Measurements from ENCODE around the gene GNAI2.
"Not testable (repeated sequence)": the region's sequence is repeated elsewhere in the genome, so short reads cannot be mapped to it uniquely, and the experiment has no call there.

GNAI2 gene

DNA sequence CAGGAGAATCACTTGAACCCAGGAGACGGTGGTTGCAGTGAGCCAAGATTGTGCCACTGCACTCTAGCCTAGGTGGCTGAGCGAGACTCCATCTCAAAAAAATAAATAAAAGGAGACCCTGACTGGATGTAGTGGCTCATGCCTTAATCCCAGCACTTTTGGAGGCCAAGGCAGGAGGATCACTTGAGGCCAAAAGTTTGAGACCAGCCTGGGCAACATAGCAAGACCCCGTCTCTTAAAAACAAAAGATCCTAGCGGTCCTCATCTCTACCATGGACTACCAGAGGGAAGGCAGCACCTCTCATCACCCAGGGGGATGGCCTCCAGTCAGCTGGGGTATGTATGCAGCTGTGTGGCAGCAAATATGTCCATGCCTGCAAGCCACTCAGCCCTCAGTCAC, 26.2 kb downstream of the GNAI2 start:
- Histone ChIP-seq H3K4me1 (peaks cover 28% of the 10 kb centered on the region), H3K36me3 (replicated peaks) (peaks cover 11% of the 10 kb centered on the region)
- H3K27me3 ChIP-seq (ENCODE audit: low read depth); H3K9me3 ChIP-seq; DNase-seq (ENCODE audit: low spot score in 2 of 2); in situ Hi-C loops (cut with MboI; ENCODE audit: low sequenced_read_pairs); H3K4me3 ChIP-seq: not testable (repeated sequence)

DNA sequence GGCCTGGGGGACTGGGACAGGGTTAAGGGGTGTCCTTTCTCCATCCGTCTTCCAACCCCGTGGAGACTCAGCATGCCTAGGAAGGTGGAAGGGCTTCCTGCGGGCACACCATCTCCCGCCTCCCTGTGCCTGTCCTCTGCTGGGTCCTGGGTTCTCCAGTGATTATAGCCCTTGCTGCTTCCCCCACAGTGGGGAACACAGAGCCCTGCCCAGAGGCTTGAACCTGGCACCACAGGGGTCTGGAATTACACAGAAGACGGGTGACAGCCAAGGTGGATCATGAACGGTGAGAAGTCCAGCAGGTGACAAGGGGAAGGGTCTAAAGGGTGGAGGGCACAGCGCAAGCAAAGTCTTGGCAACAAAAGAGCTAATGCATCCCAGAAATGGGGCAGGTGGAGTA, 26.8 kb downstream of the GNAI2 start:
- no peaks in the 10 kb centered on the region for H3K9me3 ChIP-seq
- in situ Hi-C loops (cut with MboI; ENCODE audit: low sequenced_read_pairs), result no loop called here
- H3K4me3 ChIP-seq, result no peak overlapping the region
- DNase-seq (ENCODE audit: low spot score in 2 of 2), result no peak
- peaks cover 4% of the 10 kb centered on the region for H3K27me3 ChIP-seq (ENCODE audit: low read depth)
- peaks cover 9% of the 10 kb centered on the region; the same call in 1 of the 2 replicates for H3K36me3 ChIP-seq (replicated peaks)
- peaks cover 28% of the 10 kb centered on the region for H3K4me1 ChIP-seq

DNA sequence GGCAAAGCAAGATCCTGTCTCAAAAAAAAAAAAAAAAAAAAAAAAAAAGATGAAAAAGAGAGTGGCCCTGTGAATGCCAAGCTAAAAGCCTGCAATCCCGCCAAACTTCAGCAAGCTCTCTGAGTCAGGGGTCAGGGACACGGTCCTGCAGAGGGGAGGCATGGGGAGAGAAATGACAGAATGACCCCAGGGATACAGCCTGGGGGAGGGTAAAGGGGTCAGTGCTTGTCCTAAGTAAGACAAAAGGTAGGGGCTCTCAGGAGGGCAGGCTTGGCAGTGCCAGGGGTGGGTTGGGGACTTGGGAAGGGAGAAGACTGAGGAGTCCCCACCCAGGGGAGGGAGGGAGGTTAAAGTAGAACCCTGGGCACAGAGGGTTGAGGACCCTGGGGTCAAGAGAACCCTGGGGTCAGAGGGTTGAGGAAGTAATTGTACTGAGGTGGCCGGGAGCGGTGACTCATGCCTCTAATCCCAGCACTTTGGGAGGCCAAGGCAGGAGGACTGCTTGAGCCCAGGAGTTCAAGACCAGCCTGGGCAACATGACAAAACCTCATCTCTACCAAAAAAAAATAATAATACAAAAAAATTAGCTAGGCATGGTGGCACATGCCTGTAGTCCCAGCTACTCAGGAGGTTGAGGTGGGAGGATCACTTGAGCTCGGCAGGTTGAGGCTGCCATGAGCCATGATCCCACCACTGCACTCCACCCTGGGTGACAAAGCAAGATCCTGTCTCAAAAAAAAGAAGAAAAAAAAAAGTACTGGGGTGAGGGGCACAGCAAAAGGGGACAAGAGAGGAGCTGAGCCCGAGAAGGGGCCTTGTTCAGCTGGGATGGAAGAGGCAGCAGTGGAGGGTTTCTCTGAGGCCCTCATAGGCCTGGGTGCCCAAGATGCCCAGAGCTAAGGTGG, 27.7 kb downstream of the GNAI2 start:
- Histone ChIP-seq H3K27me3 (ENCODE audit: low read depth) (peaks cover 4% of the 10 kb centered on the region), H3K9me3 (no peaks in the 10 kb centered on the region), H3K36me3 (replicated peaks) (0 out of 2 replicates have a peak, but pooled peaks cover 3% of the 10 kb centered on the region), H3K4me3 (no peak overlapping the region), H3K4me1 (peaks cover 28% of the 10 kb centered on the region)
- in situ Hi-C loops (cut with MboI; ENCODE audit: low sequenced_read_pairs), result no loop called here
- no peak for DNase-seq (ENCODE audit: low spot score in 2 of 2)

DNA sequence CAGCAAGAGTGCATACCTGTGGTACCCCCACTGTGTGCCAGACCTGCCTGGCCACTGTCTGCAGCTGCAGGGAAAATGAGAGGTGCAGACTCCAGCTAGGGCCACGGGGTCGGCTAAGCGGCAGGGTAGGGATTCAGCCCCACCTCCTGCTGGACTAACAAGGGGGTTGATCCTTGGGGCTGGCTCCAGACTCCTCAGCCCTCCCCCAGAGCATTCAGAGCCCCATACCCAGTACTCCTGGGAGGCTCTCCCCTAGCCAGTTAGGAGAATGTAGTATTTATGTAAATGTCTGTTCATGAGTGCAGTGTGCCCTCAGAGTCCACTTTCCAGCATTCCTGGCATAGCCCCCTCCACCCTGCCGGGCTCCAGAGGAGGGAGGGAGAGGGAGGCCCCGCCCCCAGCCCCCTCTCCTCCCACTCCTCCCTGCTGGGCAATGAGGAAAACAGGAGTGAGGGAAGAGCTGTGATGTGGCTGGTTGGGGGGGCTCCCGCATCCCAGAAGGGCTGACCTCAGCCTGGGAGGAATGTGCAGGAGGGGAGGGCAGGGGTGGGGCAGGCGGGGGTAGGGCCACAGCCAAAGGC, 28.5 kb downstream of the GNAI2 start:
- peaks cover 28% of the 10 kb centered on the region for H3K4me1 ChIP-seq
- no peaks in the 10 kb centered on the region for H3K9me3 ChIP-seq
- in situ Hi-C loops (cut with MboI; ENCODE audit: low sequenced_read_pairs), result no loop called here
- peaks cover 4% of the 10 kb centered on the region for H3K27me3 ChIP-seq (ENCODE audit: low read depth)
- no peak overlapping the region for H3K4me3 ChIP-seq
- 0 out of 2 replicates have a peak, but pooled peaks cover 3% of the 10 kb centered on the region for H3K36me3 ChIP-seq (replicated peaks)
- DNase-seq (ENCODE audit: low spot score in 2 of 2), result peak; percentile 51 to 83

DNA sequence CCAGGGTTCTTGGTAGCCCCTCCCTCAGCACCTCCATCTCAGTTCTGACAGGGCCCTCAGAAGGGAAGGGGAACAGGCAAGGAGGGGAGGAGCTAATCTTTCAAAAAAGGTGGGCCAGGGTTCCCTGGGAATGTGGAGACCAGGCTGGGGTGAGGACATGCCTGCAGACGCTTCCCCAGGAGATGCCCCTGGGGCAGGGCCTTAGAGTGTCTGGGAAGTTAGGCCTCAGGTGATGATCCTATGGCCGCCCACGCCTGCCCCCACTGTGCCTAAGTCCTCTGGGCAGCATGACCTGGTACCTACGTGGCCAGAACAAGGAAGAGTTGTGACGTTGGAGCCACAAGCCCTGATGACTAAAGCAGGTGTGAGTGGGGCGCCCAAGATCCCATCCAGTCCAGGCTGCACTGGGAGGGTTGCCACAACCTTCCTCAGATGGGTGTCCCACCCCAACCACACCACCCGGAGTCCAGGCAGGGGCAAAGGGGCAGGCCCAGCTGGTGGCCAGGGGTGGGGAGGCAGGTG, 29.0 kb downstream of the GNAI2 start:
- in situ Hi-C loops (cut with MboI; ENCODE audit: low sequenced_read_pairs), result no loop called here
- no peaks in the 10 kb centered on the region for H3K9me3 ChIP-seq
- H3K36me3 ChIP-seq (replicated peaks), result no peaks in the 10 kb centered on the region
- H3K4me1 ChIP-seq, result peaks cover 25% of the 10 kb centered on the region
- DNase-seq (ENCODE audit: low spot score in 2 of 2), result no peak
- peaks cover 4% of the 10 kb centered on the region for H3K27me3 ChIP-seq (ENCODE audit: low read depth)
- H3K4me3 ChIP-seq, result no peak overlapping the region

GRCh38 chr3:50265571-50265970, 29.6 kb downstream of the GNAI2 start:
- Histone ChIP-seq H3K27me3 (ENCODE audit: low read depth) (peaks cover 4% of the 10 kb centered on the region), H3K4me1 (peaks cover 21% of the 10 kb centered on the region), H3K9me3 (no peaks in the 10 kb centered on the region), H3K4me3 (no peak overlapping the region), H3K36me3 (replicated peaks) (no peaks in the 10 kb centered on the region)
- in situ Hi-C loops (cut with MboI; ENCODE audit: low sequenced_read_pairs), result no loop called here
- DNase-seq (ENCODE audit: low spot score in 2 of 2), result no peak

DNA sequence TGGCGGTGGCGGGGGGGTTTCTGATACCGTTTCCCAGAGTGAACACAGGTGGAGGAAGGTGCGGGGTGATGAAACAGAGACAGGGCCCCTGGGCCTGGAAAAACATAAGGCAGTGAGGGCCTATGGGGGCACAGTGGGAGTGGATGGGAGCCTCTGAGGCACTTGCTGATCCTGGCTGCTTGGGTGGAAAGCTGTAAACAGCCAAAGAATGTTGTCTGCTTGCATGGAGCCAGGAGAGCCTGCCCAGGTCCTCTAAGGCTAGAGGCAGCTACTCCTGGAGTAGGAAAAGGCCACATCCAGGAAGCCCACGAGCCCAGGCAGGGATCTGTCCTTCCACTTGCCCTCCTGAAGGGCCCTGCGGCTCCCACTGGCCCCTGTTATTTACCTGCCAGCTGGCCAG, 30.0 kb downstream of the GNAI2 start:
- in situ Hi-C loops (cut with MboI; ENCODE audit: low sequenced_read_pairs), result no loop called here
- Histone ChIP-seq H3K9me3 (no peaks in the 10 kb centered on the region), H3K4me3 (no peak overlapping the region), H3K36me3 (replicated peaks) (no peaks in the 10 kb centered on the region), H3K4me1 (peaks cover 17% of the 10 kb centered on the region), H3K27me3 (ENCODE audit: low read depth) (peaks cover 4% of the 10 kb centered on the region)
- DNase-seq (ENCODE audit: low spot score in 2 of 2), result no peak

DNA sequence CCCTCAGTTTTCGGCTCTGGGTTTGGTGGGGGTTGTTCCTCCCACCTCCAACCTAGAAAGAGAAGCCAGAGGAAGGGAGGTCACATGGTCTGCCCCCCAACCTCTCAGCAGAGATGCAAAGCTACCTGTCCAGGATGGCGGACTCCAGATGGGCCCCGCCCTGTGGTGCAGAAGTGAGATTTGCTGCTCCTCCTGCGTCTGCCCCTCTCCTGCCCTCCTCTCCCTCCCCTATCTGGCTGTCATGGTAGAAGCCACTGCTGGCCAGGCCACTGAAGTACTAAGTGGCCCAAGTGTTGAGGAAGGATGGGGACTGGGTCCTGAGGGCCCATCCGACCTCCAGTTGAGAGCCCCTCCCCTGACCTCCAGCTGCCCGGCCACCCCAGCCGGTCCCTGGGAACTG, 30.8 kb downstream of the GNAI2 start:
- Histone ChIP-seq H3K4me1 (peaks cover 16% of the 10 kb centered on the region), H3K27me3 (ENCODE audit: low read depth) (peaks cover 4% of the 10 kb centered on the region), H3K9me3 (no peaks in the 10 kb centered on the region), H3K4me3 (no peak overlapping the region), H3K36me3 (replicated peaks) (no peaks in the 10 kb centered on the region)
- no peak for DNase-seq (ENCODE audit: low spot score in 2 of 2)
- in situ Hi-C loops (cut with MboI; ENCODE audit: low sequenced_read_pairs), result no loop called here

DNA sequence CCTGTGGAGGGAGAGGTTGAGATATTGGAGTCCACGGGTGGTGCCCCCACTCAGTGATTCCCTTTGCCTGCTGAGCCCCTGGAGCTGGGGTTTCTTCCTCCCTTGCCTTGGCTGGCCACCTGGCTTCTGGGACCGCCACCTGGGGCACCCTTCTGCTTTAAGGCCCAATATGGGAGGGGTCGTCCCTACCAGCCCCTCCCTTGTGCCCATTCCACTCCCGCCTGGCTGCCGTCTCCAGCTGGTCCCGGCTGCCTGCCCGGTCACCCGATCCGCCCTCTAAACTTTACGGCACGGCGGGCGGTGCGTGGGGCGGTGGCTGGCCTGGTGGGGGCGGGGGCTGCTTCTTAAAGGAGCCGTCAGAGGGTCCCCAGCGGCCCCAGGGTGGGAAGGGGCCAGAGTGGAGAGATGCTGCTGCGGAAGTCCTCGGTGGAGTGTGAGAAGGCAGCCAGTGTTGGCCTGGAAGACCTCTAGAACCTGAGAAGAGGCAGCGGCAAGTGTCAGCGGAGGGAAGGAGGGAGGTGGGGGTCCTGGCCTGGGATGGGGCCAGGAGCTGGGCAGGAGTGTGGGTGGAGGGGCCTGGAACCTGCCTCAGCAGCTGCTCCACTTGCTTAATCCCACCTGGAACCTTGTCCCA, 31.4 kb downstream of the GNAI2 start:
- peaks cover 4% of the 10 kb centered on the region for H3K27me3 ChIP-seq (ENCODE audit: low read depth)
- H3K4me1 ChIP-seq, result peaks cover 16% of the 10 kb centered on the region
- H3K9me3 ChIP-seq, result no peaks in the 10 kb centered on the region
- no peak overlapping the region for H3K4me3 ChIP-seq
- H3K36me3 ChIP-seq (replicated peaks), result no peaks in the 10 kb centered on the region
- peak in 1 of 2 experiments; percentile 45 for DNase-seq (ENCODE audit: low spot score in 2 of 2)
- in situ Hi-C loops (cut with MboI; ENCODE audit: low sequenced_read_pairs), result no loop called here

GRCh38 chr3:50268276-50268675, 32.3 kb downstream of the GNAI2 start:
- Histone ChIP-seq H3K36me3 (replicated peaks) (no peaks in the 10 kb centered on the region), H3K4me3 (no peak overlapping the region)

GRCh38 chr3:50268703-50269451, 32.9 kb downstream of the GNAI2 start, which contains the start of gene SEMA3B:
SEMA3B (plus strand) TSS chr3:50269147; CDS start chr3:50269241, 94 bp downstream.
- H3K4me3 ChIP-seq, result no peak within 1 kb of the TSS
- no peaks in the 10 kb centered on the region for H3K9me3 ChIP-seq
- H3K4me1 ChIP-seq, result peaks cover 14% of the 10 kb centered on the region
- no peak for DNase-seq (ENCODE audit: low spot score in 2 of 2)
- H3K27me3 ChIP-seq (ENCODE audit: low read depth), result peaks cover 4% of the 10 kb centered on the region
- H3K36me3 ChIP-seq (replicated peaks), result no peaks in the 10 kb centered on the region
- in situ Hi-C loops (cut with MboI; ENCODE audit: low sequenced_read_pairs), result no loop called here

More at GRCh38 chr3:50268276-50268675, 32.3 kb downstream of the GNAI2 start:
- in situ Hi-C loops (cut with MboI; ENCODE audit: low sequenced_read_pairs), result no loop called here
- no peak for DNase-seq (ENCODE audit: low spot score in 2 of 2)
- peaks cover 4% of the 10 kb centered on the region for H3K27me3 ChIP-seq (ENCODE audit: low read depth)
- H3K4me1 ChIP-seq, result peaks cover 16% of the 10 kb centered on the region
- no peaks in the 10 kb centered on the region for H3K9me3 ChIP-seq

- in situ Hi-C loops (cut with MboI; ENCODE audit: low sequenced_read_pairs), result no loop called here
Observed at GRCh38 chr3:50269460-50269859, 33.5 kb downstream of the GNAI2 start.

GRCh38 chr3:50269977-50270413, 34.0 kb downstream of the GNAI2 start:
- no peaks in the 10 kb centered on the region for H3K36me3 ChIP-seq (replicated peaks)
- no peak for DNase-seq (ENCODE audit: low spot score in 2 of 2)
- peaks cover 3% of the 10 kb centered on the region for H3K4me1 ChIP-seq
- no peaks in the 10 kb centered on the region for H3K9me3 ChIP-seq
- peaks cover 4% of the 10 kb centered on the region for H3K27me3 ChIP-seq (ENCODE audit: low read depth)
- in situ Hi-C loops (cut with MboI; ENCODE audit: low sequenced_read_pairs), result loop anchor here (5.0 kb wide), 2 partner anchors 78 to 148 kb away; partner anchors contain the start of gene GNAT1
- no peak overlapping the region for H3K4me3 ChIP-seq

More at GRCh38 chr3:50269460-50269859, 33.5 kb downstream of the GNAI2 start:
- DNase-seq (ENCODE audit: low spot score in 2 of 2), result no peak
- Histone ChIP-seq H3K9me3 (no peaks in the 10 kb centered on the region), H3K4me1 (peaks cover 8% of the 10 kb centered on the region), H3K4me3 (no peak overlapping the region), H3K27me3 (ENCODE audit: low read depth) (peaks cover 4% of the 10 kb centered on the region), H3K36me3 (replicated peaks) (no peaks in the 10 kb centered on the region)
